CD8-positive, alpha-beta memory T cell (primary cell): ENCODE data around the gene MPC1L. TPM values are rescaled to one million over a fixed set of nuclear protein-coding genes. Genes with fewer than 3 reads are reported as not detected.

ENCODE experiments used
- CTCF ChIA-PET: fragments of 350-600 bp; sonication (Branson Sonifier 250); formaldehyde crosslinking; loops from one replicate; lab custom pipeline; 2021; ENCODE audit warnings: antibody characterized with exemption; lab: Charles Lee
- POLR2A ChIA-PET: fragments of 350-600 bp; sonication (Branson Sonifier 250); formaldehyde crosslinking; loops from one replicate; lab custom pipeline; 2021; ENCODE audit warnings: antibody characterized with exemption; lab: Charles Lee
- DNase-seq, 5 donors: peaks; one replicate each; pipeline versions ENCODE4 v3.0.0 to v3.0.0-alpha.2; 2020 to 2022; ENCODE audit warnings: mixed read lengths in 1 of 5
- H3K27ac ChIP-seq: one replicate; pipeline ENCODE4 v1.7.0; 2013; ENCODE audit warnings: low read depth, mild to moderate bottlenecking, low read length, moderate library complexity
- H3K27me3 ChIP-seq: 2 replicates; pipeline ENCODE4 v1.7.0; 2013; ENCODE audit warnings: low read length, mild to moderate bottlenecking; ENCODE audit not compliant: insufficient read depth, poor library complexity, severe bottlenecking
- H3K36me3 ChIP-seq: 2 replicates; pipeline ENCODE4 v1.7.0; 2013; ENCODE audit warnings: mild to moderate bottlenecking, low read length, moderate library complexity; ENCODE audit not compliant: insufficient read depth
- H3K4me1 ChIP-seq: 2 replicates; pipeline ENCODE4 v1.7.0; 2013; ENCODE audit warnings: mild to moderate bottlenecking, low read length, moderate library complexity; ENCODE audit not compliant: insufficient read depth
- H3K4me3 ChIP-seq: 2 replicates; pipeline ENCODE4 v1.7.0; 2013; ENCODE audit warnings: mild to moderate bottlenecking, low read length
- H3K9me3 ChIP-seq: 2 replicates; pipeline ENCODE4 v1.7.0; 2013; ENCODE audit warnings: mild to moderate bottlenecking, low read length
- H3K27ac Mint-ChIP-seq, 8 donors: one replicate each; pipeline ENCODE4 v1.8.0; 2020 to 2021; ENCODE audit warnings: mixed read lengths in 8 of 8, mild to moderate bottlenecking in 6 of 8, inconsistent platforms in 3 of 8, moderate library complexity in 3 of 8
- H3K27me3 Mint-ChIP-seq, 2 donors: one replicate each; pipeline ENCODE4 v1.8.0; 2020 to 2021; ENCODE audit warnings: mixed read lengths in 2 of 2, mild to moderate bottlenecking in 1 of 2, moderate library complexity in 1 of 2
- H3K36me3 Mint-ChIP-seq, 3 donors: one replicate each; pipeline ENCODE4 v1.8.0; 2020 to 2021; ENCODE audit warnings: mixed read lengths in 3 of 3, inconsistent platforms in 1 of 3, mild to moderate bottlenecking in 1 of 3
- H3K4me1 Mint-ChIP-seq, 3 donors: one replicate each; pipeline ENCODE4 v1.8.0; 2020 to 2021; ENCODE audit warnings: mixed read lengths in 3 of 3, inconsistent platforms in 1 of 3, mild to moderate bottlenecking in 1 of 3
- H3K4me3 Mint-ChIP-seq, 7 donors: one replicate each; pipeline ENCODE4 v1.8.0; 2020 to 2021; ENCODE audit warnings: mixed read lengths in 7 of 7, mild to moderate bottlenecking in 6 of 7, moderate library complexity in 4 of 7, inconsistent platforms in 2 of 7
- H3K9me3 Mint-ChIP-seq, 5 donors: one replicate each; pipeline ENCODE4 v1.8.0; 2020 to 2022; ENCODE audit warnings: mixed read lengths in 5 of 5, mild to moderate bottlenecking in 3 of 5, moderate library complexity in 2 of 5, inconsistent platforms in 1 of 5
- polyA plus RNA-seq: library from polyadenylated mRNA; unstranded; fragments of 300-500 nt; fragmentation: Illumina TruSeq; gene quantifications from one replicate; pipeline ENCODE4 v1.2.3, GENCODE V29; 2021
- total RNA-seq, 2 experiments: library from RNA; stranded (reverse); gene quantifications; one replicate each; pipeline ENCODE4 v1.2.3, GENCODE V29; 2021

The MPC1L gene
- total and polyA plus RNA-seq, 3 experiments from 2014 or later: not detected

DNA sequence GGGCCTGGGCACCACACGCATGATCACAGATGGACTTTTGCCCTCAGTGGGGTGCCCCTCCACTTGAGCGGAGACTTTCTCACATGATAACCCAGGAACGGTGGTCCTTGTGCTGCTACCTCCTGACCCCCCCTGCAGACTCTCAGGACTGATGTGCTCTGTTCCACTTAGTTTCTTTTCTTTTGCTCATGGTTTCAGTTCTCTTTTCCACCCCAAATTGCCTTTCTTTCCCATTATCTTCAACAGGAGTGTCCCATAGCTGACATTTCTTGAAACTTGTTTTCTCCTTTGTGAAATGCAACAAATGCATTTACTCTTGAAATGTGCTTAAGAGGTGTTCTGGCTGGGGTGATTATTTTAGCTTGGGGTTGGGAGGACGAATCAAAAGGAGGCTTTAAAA, 9.0 kb downstream of the MPC1L start:
- Mint-ChIP-seq H3K27ac (peak overlapping the region in 2 of 8 donors; percentile 6 to 66), H3K4me3 (no peak overlapping the region), H3K9me3 (no peaks in the 10 kb centered on the region), H3K27me3 (no peaks in the 10 kb centered on the region), H3K36me3 (peaks cover 26 to 89% (median 41%) of the 10 kb centered on the region in 3 donors), H3K4me1 (peaks cover 19 to 25% (median 23%) of the 10 kb centered on the region in 3 donors)
- Histone ChIP-seq H3K9me3 (no peaks in the 10 kb centered on the region), H3K36me3 (peaks cover 44% of the 10 kb centered on the region), H3K27me3 (no peaks in the 10 kb centered on the region), H3K4me1 (no peaks in the 10 kb centered on the region), H3K4me3 (no peak overlapping the region), H3K27ac (no peak overlapping the region)
- ChIA-PET CTCF (no interaction called here), POLR2A (no interaction called here)
- DNase-seq: no peak

DNA sequence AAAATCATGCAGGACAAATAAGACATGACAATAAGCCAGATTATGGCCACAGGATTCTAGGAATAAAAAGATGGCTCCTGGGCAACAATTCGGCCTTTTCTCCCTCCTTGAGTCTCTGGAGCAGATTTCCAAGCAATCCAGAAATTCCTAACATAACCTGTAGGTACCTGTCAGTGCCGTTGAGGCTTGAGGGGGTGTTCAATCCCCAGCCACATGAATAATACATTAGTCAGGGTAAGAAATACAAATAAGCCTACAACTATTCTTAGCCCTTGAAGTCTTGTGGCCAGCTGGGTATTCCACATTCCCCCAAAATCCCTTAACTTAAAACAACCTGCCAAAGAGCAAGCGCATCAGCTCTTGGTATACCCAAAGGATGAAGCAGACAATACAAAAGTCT, 14.5 kb downstream of the MPC1L start:
- no peak overlapping the region for H3K4me3 Mint-ChIP-seq
- H3K9me3 Mint-ChIP-seq: no peaks in the 10 kb centered on the region
- Histone ChIP-seq H3K4me3 (no peak overlapping the region), H3K27me3 (no peaks in the 10 kb centered on the region), H3K4me1 (no peaks in the 10 kb centered on the region), H3K27ac (no peak overlapping the region), H3K36me3 (peaks cover 48% of the 10 kb centered on the region), H3K9me3 (no peaks in the 10 kb centered on the region)
- DNase-seq: no peak
- H3K4me1 Mint-ChIP-seq: peaks cover 34 to 54% (median 45%) of the 10 kb centered on the region in 3 donors
- peaks cover 34 to 87% (median 44%) of the 10 kb centered on the region in 3 donors for H3K36me3 Mint-ChIP-seq
- ChIA-PET CTCF (interaction anchor here (1.3 kb wide), 1 partner anchor 156 kb away, joined by 3 read pairs; no protein-coding TSS in a partner anchor), POLR2A (no interaction called here)
- H3K27me3 Mint-ChIP-seq: no peaks in the 10 kb centered on the region
- peak overlapping the region in 1 of 8 donors; percentile 28 for H3K27ac Mint-ChIP-seq

DNA sequence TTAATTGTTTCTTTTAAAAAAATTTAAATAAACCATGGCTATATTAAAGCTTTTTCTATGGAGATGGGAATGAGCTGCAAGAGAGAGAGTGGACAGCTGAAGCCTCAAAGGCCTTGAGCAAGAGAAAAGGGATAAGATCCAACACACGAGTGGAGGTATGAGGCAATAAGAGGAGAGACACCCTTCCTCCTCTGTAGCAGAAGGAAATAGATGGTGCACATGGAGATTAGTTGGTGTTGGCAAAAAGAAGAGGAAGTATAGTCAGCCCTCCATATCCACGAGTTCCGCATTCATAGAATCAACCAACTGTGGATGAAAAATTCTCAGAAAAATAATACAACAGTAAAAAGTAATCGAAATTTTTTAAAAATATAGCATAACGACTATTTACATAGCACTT, 20.9 kb downstream of the MPC1L start:
- Mint-ChIP-seq H3K9me3 (no peaks in the 10 kb centered on the region), H3K4me3 (peak overlapping the region; percentile 42 to 97 (median 92)), H3K4me1 (peaks cover 48 to 59% (median 54%) of the 10 kb centered on the region in 3 donors), H3K27ac (peak overlapping the region; percentile 76 to 99 (median 94)), H3K36me3 (peaks cover 5 to 42% (median 17%) of the 10 kb centered on the region in 3 donors), H3K27me3 (no peaks in the 10 kb centered on the region)
- H3K36me3 ChIP-seq: peaks cover 7% of the 10 kb centered on the region
- peak overlapping the region; percentile 72 for H3K27ac ChIP-seq
- H3K9me3 ChIP-seq: no peaks in the 10 kb centered on the region
- ChIA-PET POLR2A (no interaction called here), CTCF (interaction anchor here (1.2 kb wide), 1 partner anchor 105 kb away, joined by 3 read pairs; no protein-coding TSS in a partner anchor)
- no peak for DNase-seq
- H3K4me3 ChIP-seq: peak overlapping the region; percentile 67
- H3K4me1 ChIP-seq: peaks cover 17% of the 10 kb centered on the region
- no peaks in the 10 kb centered on the region for H3K27me3 ChIP-seq

DNA sequence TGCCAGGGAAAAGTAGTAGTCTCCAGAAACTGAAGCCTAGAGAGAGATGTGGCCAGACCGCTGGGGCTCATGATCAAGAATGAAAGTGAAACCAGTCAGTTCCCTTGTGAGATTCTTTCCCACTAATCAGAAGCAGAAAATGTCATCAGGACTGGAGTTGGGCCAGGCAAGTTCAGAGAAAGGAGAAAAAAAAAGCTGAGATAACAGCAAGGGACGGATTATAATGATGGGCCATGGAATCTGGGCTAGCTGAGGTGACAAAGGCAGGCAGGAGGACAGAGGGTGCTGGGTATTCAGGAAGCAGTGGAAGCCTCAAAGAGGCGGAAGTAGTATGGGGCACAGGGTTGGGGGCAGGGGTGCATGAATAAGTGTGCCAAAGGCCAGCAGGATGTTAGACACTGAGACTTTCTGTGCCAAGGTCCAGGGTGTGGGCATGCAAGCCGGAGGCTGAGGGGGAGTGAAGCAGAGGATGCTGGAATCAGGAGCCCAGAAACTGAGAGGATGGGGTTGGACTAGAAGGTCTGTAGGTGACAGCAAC, 21.7 kb downstream of the MPC1L start:
- peak; percentile 4 to 69 (median 64) for DNase-seq
- Histone ChIP-seq H3K4me1 (peaks cover 17% of the 10 kb centered on the region), H3K27ac (peak overlapping the region; percentile 72), H3K36me3 (peaks cover 2% of the 10 kb centered on the region), H3K27me3 (no peaks in the 10 kb centered on the region), H3K4me3 (peak overlapping the region; percentile 67), H3K9me3 (no peaks in the 10 kb centered on the region)
- ChIA-PET POLR2A (no interaction called here), CTCF (no interaction called here)
- H3K27ac Mint-ChIP-seq: peak overlapping the region; percentile 89 to 99 (median 96)
- H3K36me3 Mint-ChIP-seq: peaks cover 5 to 36% (median 15%) of the 10 kb centered on the region in 3 donors
- peaks cover 43 to 54% (median 53%) of the 10 kb centered on the region in 3 donors for H3K4me1 Mint-ChIP-seq
- no peaks in the 10 kb centered on the region for H3K9me3 Mint-ChIP-seq
- H3K27me3 Mint-ChIP-seq: no peaks in the 10 kb centered on the region
- peak overlapping the region; percentile 92 to 97 (median 92) for H3K4me3 Mint-ChIP-seq

DNA sequence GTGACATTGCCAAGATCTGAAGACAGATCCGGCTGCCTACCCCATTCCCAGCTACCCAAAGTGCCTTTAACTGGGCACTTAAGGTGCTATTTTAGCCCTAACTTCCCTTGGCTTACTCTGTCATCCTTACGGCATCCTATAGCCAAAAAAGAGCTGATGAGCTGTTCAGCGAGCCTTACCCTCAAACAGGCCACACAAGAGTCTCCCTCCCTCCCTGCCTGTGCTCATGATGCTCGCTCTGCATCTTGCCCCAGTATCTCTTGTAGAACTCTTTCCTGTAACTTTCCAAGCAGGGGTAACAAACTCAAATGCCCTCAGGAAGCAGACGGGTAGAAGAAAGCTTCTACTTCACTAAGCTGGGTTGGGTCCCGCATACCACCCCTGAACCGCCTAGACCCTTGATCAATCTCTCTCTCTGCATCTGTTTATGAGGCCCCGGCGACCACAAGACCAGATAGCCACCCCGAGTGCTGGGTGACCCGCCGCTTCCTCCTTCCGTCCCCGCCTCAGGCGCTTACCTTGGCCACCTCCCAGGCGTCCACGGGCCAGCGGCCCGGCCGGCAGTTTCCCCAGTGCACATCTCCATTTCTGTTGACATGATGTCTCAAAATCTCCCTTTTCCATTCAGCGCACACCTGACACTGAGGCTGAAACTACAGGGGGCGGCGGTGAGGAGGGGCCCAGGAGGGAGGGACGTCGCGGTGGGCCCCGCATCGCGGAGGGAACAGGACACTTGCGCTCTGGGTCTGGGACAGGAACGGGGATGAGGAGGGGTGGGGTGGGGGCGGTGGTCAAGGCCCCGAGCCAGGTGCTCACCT, 23.5 kb downstream of the MPC1L start:
- DNase-seq: peak in 4 of 5 donors; percentile 6 to 56 (median 14)
- Histone ChIP-seq H3K4me3 (peak overlapping the region; percentile 79), H3K36me3 (no peaks in the 10 kb centered on the region), H3K27me3 (no peaks in the 10 kb centered on the region), H3K9me3 (no peaks in the 10 kb centered on the region), H3K27ac (peak overlapping the region; percentile 70), H3K4me1 (peaks cover 17% of the 10 kb centered on the region)
- H3K27me3 Mint-ChIP-seq: no peaks in the 10 kb centered on the region
- peaks cover 43 to 55% (median 49%) of the 10 kb centered on the region in 3 donors for H3K4me1 Mint-ChIP-seq
- peak overlapping the region; percentile 92 to 100 (median 97) for H3K4me3 Mint-ChIP-seq
- peak overlapping the region; percentile 92 to 100 (median 98) for H3K27ac Mint-ChIP-seq
- ChIA-PET POLR2A (no interaction called here), CTCF (interaction anchor here (0.8 to 1.2 kb wide), 2 partner anchors 16 to 103 kb away, joined by 3 read pairs; no protein-coding TSS in a partner anchor)
- no peaks in the 10 kb centered on the region for H3K9me3 Mint-ChIP-seq
- peaks cover 5 to 31% (median 13%) of the 10 kb centered on the region in 3 donors for H3K36me3 Mint-ChIP-seq

DNA sequence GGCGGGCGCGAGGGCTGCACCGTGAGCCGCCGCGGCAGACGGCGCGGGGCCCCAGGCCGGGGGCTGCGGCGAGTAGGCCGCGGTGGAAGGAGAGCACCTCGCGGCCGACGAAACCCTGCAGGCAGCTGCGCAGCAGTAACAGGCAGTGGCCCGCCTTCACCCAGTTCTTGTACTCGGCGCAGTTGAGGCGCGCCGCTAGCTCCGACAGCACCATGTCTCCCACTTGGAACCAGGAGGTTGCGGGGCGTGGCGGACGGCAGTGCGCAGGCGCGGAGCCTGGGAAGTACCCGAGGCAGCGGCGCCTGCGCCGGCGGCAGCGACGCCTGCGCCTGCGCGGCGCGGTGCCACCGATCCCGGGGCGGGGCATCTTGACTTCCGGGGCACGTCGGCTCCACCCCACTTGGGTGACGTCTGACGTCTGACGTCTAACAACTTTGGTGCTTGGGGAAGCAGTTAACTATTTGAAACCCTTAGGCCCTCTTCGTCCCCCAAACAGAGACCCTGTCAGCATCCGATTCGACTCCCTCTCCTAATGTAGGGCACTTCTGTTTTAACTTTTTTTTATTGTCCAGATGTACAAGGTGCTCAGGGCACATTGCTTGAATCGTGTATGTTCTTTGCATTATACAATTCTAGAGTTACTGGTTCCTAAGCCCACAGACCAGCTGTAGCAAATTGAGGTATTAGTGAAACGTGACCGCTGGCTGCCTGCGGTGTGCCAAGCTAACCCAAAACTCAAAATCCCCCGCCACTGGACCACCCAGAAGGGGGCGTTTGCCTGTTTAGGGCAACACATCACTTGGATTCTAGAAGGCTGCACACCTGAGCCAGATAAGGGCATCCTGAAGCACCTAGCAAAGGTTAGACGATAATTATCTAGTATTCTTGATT, 24.3 kb downstream of the MPC1L start, which contains the start of gene CXorf38:
Gene CXorf38 (minus strand): TSS at position 255 of the 891 bp plus-strand sequence. CDS start 41 bp downstream, at position 214.
- peak; percentile 89 to 97 (median 94) for DNase-seq
- peaks cover 17% of the 10 kb centered on the region for H3K4me1 ChIP-seq
- H3K4me1 Mint-ChIP-seq: peaks cover 36 to 49% (median 43%) of the 10 kb centered on the region in 3 donors
- peak within 1 kb of the TSS; percentile 92 to 100 (median 97) for H3K4me3 Mint-ChIP-seq
- H3K27me3 ChIP-seq: no peaks in the 10 kb centered on the region
- no peaks in the 10 kb centered on the region for H3K27me3 Mint-ChIP-seq
- H3K4me3 ChIP-seq: peak within 1 kb of the TSS; percentile 79
- ChIA-PET POLR2A (no interaction called here), CTCF (interaction anchor here (0.8 to 1.2 kb wide), 4 partner anchors 17 to 146 kb away, joined by 3 to 7 read pairs (median 3); no protein-coding TSS in a partner anchor)
- H3K27ac ChIP-seq: peak within 1 kb of the TSS; percentile 70
- H3K9me3 ChIP-seq: no peaks in the 10 kb centered on the region
- H3K9me3 Mint-ChIP-seq: no peaks in the 10 kb centered on the region
- no peaks in the 10 kb centered on the region for H3K36me3 ChIP-seq
- peaks cover 0 to 23% (median 5%) of the 10 kb centered on the region in 3 donors for H3K36me3 Mint-ChIP-seq
- peak within 1 kb of the TSS; percentile 93 to 100 (median 98) for H3K27ac Mint-ChIP-seq

DNA sequence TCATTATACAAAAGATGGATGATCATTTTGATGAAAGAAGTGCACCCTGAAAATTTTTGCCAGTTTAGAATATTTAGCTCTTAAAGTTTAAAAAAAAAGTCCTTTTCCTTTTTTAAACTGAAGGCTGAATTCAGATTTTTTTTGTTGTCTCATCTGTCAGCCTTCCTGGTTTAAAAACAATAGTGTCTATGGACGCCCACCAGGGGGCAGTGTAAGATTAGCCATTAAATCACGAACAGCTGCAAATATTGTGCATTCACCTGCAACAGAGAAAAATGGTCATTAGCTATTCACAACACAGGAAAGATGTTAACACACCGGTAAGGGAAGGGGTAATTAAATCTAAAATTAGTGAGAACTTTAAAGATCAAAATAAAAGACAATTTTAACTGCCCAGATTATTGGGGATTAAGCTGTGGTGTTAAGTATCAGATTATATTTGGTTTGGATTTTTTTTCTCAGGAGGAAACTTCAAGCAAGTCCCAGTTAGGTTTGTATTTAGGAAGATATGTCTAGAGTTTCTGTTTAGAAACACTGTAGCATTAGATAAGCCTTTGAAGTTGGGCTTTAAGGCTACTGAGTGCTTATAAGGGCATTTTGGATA, 28.5 kb downstream of the MPC1L start:
- Histone ChIP-seq H3K27me3 (no peaks in the 10 kb centered on the region), H3K4me1 (peaks cover 6% of the 10 kb centered on the region), H3K9me3 (no peaks in the 10 kb centered on the region), H3K36me3 (peaks cover 13% of the 10 kb centered on the region), H3K4me3 (no peak overlapping the region), H3K27ac (no peak overlapping the region)
- Mint-ChIP-seq H3K4me3 (no peak overlapping the region), H3K4me1 (peaks cover 9 to 17% (median 14%) of the 10 kb centered on the region in 3 donors), H3K27ac (peak overlapping the region in 5 of 8 donors; percentile 29 to 68 (median 60)), H3K36me3 (peaks cover 5 to 37% (median 7%) of the 10 kb centered on the region in 3 donors), H3K27me3 (no peaks in the 10 kb centered on the region), H3K9me3 (no peaks in the 10 kb centered on the region)
- peak; percentile 50 to 74 (median 67) for DNase-seq
- POLR2A ChIA-PET: interaction anchor here (1.3 kb wide), 1 partner anchor 84 kb away, joined by 3 read pairs; no protein-coding TSS in a partner anchor
- CTCF ChIA-PET: interaction anchor here (0.6 to 5.3 kb wide), 13 partner anchors 8 to 529 kb away, joined by 3 to 54 read pairs (median 4); partner anchors contain the start of gene MED14
